Measurements from ENCODE around the gene CCDC50.

DNA sequence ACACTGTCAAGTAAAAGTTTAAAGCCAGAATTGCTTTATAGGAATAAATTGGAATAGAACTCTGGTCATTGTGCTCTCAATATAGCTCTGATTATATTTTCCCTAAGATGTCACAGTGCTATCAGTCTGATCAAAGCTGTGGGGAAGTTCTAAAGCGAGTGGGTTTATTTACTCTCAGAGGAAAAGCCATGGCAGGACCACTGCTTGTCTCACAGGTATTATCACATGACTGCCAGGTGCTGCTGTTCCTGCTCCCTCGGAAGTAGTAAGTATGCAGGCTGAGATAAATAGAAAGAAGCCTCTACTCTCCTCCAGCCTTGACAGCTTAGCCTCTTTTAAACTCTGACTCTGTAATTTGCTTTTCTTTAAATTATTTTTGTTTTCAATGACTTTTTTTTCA is 50.3 kb downstream of the CCDC50 start:
- TF ChIP-seq EZH2 (IDR thresholded peaks at IDR 0.05; ENCODE audit: borderline replicate concordance, low read depth, low read length, poor library complexity, severe bottlenecking): no peak
- no peak for TF ChIP-seq CTCF (conservative IDR thresholded peaks at IDR 0.05; ENCODE audit: low read depth, low read length)
